Stimulated activated CD4-positive, alpha-beta T cell treated with anti-CD3 and anti-CD28 coated beads, TNF-alpha, amount 100 ng/mL, for 4 hours (primary cell): ENCODE results near the gene AKAP6.

Source experiments
- DNase-seq, 3 experiments: peaks; one replicate each; pipeline ENCODE4 v3.0.0-alpha.2; 2020; ENCODE audit warnings: low read depth in 3 of 3

AKAP6 gene

DNA sequence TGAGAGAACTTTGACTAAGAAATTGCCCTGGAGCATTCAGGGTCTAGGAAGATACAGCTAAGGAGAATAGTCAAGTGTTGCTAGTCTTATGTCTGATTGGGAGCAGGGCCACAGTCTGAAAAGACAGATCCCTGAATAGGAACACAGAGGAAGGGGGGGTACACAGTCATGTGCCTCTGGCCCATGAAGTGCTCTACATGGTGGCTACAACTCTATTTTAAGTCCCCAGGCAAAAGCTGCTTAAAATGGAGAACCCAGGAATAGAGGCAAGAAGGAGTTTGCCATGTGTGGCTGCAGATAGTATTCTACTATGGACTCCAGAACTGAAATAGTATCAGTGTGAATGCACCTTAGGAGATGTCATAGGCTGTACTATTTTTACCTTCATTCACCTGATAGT lies 491.6 kb downstream of the AKAP6 start:
- DNase-seq = no peak

GRCh38 chr14:32821964-32822653 lies 493.0 kb downstream of the AKAP6 start:
- no peak for DNase-seq

- no peak for DNase-seq
Measured at GRCh38 chr14:32823706-32824105, 494.6 kb downstream of the AKAP6 start.

- DNase-seq = no peak
Measured at GRCh38 chr14:32824195-32824594, 495.1 kb downstream of the AKAP6 start.

- DNase-seq = no peak
Measured at GRCh38 chr14:32825058-32825457, 496.0 kb downstream of the AKAP6 start.

DNA sequence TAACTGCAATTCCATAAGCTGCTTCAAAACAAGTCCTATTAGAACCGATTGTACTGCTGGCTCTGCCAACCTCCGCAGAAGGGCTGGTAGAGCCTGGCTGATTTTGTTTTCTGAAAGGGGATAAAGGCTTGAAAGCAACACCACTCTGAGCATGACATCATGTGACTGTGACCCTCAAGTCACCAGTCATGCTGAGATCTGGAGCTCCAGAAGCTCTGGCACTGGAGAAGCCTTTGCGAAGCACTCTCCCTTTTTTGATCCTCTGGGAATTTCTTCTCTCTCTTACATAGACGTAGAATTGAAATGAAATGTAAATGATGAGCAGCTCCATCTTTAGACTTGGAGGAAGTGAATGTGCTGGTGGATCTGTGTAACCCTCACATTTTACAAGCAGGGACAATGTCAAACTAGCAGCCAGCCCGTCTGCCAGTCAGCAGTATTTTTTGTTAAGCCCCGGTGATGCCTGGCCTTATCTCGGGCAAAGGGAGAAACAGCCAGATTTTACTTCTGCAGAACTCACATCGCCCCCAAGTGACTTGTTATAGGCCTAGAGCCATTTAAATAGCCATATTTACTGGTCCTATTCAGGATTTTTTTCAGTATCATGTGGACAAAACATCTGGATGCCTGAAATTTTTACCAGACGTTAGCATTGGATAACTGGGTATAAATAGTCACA lies 497.4 kb downstream of the AKAP6 start:
- DNase-seq = no peak

DNA sequence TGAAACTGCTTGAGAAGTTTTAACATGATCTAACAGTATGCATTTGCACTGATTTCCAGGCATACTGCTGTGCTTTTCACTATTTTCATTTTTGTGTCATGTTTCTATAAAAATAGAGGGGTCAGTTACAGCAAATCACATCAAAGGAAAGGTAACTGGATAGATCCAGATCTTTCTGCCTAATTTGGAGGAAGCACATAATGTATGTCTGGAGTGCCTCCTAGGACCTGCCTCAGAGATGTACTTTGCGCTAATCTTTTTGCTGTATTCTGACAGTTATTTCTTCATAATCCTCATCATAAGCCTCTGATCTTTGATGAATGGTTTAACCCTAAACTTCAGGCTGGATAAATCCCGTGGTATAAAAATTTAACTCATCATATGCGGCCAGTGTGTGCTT lies 498.4 kb downstream of the AKAP6 start:
- DNase-seq = no peak

- no peak for DNase-seq
Measured at GRCh38 chr14:32835924-32836323, 506.8 kb downstream of the AKAP6 start.

- no peak for DNase-seq
Measured at GRCh38 chr14:32841698-32842097, 512.6 kb downstream of the AKAP6 start.

GRCh38 chr14:32846821-32847365 lies 517.8 kb downstream of the AKAP6 start:
- DNase-seq = no peak

- DNase-seq = no peak
Measured at GRCh38 chr14:32847867-32848266, 518.8 kb downstream of the AKAP6 start.

DNA sequence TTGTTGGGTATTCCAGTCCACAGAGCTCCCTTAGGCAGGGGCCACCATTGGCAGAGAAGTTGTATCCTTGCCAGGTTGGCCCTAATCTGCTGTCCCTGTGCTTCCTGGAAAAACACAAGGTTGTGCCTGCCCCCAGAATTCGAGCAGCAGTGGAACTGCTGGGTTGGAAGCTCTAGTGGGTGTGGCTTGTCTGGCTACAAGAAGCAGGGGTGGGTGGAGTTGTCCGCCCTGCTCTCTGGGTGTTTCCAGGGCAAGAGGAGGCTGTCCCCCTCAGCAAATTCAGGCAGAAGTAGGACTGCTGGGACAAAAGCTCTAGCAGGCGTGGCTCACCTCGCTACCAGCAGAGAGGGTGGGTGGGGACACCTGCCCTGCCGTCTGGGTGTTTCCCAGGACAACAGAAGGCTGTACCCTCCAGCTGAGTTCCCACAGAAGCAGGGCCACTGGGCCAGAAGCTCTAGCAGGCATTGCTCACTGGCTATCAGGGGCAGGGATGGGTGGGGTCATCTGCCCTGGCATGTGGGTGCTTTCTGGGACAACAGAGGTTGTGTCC lies 536.8 kb downstream of the AKAP6 start:
- DNase-seq = no peak

GRCh38 chr14:32883188-32883587 lies 554.1 kb downstream of the AKAP6 start:
- DNase-seq = no peak
